Anterior cingulate cortex (tissue), 58 donors: ENCODE data around the gene LHCGR.
"Not testable (repeated sequence)": the region's sequence is repeated elsewhere in the genome, so short reads cannot be mapped to it uniquely, and the experiment has no call there.

Experiments used
- DNase-seq, 58 donors: peaks; one replicate each; lab custom pipeline; 2025; lab: John Stamatoyannopoulos, UW

Gene LHCGR

DNA sequence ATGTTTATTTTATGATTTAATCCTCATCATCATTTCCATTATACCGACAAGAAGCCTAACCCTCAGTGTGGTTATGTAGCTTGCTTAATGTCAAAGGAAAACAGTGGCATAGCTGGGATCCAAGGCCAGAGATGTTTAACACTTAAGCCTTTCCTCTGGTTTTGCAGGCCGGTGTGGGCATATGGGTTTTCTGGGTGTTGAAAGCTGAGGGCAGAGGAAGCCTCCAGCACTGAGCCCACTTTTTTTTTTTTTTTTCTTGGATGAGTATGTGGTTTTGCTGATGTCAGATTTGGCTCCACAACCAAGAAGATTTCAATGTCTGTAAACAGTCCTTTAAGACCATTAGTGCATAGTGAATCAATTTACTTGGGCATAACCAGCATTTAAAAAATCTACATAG lies 41.3 kb downstream of the LHCGR start:
- DNase-seq, result no peak

DNA sequence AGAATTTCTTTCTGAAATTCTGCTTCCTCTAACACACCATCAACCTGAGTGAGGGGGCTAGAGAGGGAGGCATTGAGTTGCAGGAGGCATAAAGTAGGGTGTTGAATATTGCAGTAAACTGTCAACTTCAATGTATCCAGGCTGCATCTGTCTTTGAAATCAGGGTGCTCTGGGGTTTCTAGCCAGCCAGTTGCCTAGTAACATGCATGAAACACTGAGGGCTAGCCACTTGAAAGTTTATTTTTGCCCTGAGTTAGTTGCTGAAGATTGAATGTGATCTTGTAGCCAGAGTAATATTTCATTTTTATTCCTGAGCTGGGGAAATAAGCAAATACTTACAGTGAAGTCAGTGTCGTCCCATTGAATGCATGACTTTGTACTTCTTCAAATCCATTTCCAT lies 41.9 kb downstream of the LHCGR start:
- DNase-seq, result peak in 2 of 58 donors; percentile 5 to 6

DNA sequence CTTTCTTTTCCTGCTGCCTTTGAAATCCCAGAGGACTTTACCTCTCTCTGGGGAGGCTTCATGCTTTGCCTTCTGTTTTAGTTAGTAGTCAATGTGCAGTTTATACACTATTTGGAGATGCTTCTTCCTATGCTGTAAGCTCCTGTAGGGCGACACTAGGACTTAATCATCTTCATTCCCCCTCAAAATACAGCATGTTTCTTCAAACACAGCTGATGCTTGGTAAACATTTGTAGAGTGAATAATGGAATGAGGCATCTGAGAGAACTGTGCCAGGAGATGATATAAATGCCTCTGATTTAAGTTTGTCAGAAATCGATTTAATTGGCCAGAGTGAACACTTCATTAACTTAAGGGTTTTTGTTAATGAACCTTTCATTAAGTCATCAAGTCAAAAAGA lies 43.4 kb downstream of the LHCGR start:
- DNase-seq, result no peak

DNA sequence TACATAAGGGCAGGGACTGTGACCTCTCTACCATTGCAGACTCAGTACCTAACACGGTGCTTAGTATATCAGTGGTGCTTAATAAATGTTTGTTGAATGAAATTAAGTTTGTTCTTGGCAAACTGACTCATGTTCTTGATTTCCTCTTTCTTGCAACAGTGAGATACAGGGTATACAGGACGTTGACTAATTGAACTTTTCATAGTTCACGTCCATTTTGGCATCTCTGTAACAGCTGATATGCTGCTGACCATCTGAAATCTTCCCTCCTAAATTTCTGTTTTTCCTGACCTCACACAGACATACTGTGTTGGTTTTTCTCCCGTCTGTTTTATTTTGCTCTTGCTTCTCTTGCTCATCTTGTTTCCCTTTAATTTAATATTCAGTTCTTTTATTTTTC lies 44.2 kb downstream of the LHCGR start:
- DNase-seq, result no peak

DNA sequence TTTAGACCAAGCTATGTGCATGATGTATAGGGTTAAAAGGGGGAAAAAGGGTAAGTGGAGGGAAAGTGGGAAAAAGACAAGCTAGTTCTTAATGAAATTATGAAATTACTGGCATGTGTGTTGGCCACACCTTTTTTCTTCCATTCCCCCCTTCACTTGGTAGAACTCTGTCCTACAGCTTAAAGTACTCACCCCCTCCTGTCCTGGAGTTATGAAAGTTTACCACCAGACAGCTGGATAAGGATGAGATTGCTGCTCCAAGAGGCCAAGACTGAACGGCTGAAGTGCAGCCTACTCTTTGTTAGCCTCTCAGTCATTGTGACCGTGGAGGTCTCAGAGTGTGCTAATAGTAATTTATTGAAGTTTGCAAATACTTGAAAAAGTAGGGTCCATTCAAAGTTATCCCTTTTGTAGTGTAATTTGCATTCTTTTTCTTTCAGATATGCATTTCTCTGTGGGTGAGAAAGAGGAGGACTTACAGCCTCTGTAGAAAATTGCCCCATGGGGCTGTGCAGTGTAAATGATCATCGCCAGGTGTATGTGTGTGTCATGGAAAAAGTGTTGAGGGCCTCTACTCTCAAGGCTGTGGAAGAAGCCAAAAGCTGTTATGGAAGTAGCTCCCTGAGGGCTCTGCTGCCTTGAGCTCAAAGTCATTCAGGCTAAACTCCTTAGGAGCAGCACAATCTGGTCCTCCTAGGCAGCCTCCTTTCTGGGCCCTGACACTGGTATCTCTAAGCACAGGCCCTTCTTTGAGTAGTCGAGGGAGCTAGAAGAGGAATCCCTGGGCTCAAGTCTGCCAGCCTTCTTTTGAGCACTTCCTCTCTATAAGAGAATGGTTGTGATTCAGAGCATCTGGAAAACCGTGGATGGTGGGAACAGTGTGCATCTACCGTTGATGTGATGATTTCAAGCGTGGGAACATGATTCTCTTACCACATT lies 46.2 kb downstream of the LHCGR start:
- DNase-seq, result no peak

DNA sequence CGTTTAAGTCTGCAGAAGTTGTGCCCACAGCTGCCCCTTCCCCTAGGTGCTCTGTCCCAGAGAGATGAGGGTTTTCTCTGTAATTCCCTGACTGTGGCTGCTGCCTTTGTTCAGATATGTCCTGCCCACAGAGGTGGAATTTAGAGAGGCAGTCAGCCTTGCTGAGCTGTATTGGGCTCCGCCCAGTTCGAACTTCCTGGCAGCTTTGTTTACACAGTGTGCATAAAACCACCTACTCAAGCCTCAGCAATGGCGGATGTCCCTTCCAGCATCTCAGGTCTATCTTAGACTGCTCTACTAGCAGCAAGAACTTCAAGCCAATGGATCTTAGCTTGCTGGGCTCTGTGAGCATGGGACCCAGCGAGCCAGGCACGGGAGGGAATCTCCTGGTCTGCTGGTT lies 48.1 kb downstream of the LHCGR start:
- no peak for DNase-seq

DNA sequence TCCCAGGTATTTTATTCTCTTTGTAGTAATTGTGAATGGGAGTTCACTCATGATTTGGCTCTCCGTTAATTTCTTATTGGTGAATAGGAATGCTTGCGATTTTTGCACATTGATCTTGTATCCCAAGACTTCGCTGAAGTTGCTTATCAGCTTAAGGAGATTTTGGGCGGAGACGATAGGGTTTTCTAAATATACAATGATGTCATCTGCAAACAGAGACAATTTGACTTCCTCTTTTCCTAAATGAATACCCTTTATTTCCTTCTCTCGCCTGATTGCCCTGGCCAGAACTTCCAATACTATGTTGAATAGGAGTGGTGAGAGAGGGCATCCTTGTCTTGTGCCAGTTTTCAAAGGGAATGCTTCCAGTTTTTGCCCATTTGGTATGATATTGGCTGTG lies 51.9 kb downstream of the LHCGR start:
- not testable (repeated sequence) for DNase-seq

DNA sequence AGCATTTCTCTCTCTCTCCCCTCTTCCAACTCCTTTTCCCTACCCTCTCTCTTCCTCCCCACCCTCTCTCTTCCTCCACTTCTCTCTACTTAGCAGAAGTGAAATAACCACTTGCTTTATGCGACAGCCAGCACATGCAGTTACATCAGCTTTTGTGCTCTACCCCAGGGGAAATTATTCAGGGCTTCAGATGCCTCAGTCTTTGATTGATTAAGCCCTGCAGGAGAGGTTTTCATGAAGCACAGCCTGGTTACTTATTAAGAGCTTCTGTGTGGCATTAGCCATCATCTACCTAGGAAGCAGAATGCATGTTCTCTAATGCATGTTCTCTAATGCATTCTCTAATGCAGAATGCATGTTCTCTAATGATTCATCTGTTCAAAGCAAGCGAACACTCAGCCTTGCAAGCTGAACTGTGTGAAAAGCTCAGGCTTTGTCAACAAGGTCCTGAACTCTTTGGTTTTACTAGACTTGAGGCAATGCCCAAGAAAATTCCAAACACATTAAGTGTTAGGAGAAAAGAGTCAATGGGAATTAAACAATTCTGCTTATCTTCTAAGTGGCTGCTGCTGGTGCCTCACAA lies 56.1 kb downstream of the LHCGR start:
- DNase-seq, result no peak

DNA sequence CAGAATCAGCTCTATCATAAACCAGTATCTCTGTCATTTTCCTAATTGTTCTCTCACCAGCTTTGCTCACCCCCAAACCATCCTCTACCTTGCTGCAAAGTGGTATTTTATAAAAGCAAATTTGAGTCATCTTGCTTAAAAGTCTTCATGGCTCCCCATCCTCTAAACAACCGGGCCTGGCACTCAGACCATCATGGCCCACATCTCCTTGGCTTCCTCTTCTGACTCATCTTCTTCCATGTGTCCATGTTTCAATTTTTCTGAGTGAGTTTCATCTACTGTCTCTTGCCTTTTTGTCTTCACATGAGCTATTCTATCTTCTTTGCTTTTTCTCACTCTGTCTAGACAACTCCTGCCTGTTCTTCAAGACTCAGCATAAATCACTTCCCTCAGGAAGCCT lies 58.6 kb downstream of the LHCGR start:
- no peak for DNase-seq

DNA sequence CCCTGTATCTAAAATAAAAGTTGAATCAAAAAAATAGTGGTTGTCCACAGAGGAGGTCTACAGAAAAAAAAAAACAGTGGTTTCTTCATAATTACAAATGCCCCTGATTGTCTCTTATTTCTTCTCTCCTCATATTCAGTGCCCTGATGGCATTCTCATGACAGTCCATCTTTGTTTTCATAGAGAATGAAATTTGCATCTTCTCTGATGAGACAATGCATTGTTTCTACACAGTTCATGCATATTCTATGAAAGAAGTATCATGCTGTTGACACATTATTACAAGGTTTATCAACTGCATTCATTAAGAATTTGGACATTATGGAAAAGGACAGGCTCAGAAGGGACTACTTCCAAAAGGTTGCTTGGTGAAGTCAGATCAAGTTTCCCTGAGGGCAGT lies 59.5 kb downstream of the LHCGR start:
- peak in 1 of 58 donors; percentile 60 for DNase-seq

DNA sequence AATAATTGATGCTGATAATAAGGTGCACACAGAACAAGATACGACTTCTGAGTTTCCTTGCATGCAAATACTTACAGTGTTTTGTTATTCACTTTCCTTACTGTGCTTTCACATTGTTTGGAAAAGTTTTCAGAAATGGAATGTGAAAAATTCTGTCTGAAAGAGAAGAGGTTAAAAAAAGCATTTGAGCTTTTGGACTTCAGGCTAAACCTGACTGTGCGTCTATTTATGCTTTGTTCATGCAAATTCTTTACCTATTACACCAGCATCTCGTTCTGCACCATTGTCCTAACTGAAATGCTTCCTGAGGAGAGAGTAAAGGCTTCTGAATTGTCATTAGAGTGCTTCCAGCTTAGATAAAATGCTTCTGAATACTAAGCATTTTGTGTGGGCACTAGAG lies 61.4 kb downstream of the LHCGR start:
- no peak for DNase-seq

DNA sequence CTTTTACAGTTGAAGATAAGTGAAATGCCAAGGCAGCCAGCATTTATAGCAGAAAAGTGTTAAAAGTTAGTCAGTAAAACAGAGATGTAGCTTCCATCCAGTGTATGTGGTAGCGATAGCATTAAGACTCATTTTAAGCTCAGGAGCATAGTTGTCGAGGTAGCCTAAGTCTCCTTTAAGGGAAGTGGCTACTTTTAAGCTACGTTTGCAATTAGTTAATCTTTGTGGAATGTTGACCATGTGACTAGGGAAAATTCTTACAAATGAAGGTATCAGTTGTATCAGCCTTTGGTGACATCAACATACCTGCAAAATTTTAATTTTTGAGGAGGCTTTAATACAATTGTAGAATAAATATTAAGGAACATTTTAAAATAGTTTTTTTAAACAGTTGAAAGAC lies 61.9 kb downstream of the LHCGR start:
- DNase-seq, result no peak

DNA sequence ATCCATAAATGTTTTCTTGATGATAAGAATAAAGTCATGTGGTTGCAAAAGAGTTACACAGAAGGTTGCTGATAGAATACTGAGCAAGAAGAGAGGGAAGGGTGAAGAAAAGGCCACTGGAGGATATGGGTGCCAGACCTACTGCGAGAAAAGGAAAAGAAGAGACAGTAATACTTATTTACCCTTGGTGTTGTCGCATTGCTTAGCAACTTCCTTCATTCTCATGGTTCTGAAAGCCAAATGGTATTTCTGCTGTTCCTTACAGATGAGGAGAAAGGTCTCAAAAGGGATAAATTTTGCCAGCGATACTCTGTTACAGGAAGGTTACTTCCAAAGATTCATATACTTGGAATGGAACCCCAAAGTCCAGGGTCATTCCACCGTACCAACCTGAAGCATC lies 62.5 kb downstream of the LHCGR start:
- no peak for DNase-seq

DNA sequence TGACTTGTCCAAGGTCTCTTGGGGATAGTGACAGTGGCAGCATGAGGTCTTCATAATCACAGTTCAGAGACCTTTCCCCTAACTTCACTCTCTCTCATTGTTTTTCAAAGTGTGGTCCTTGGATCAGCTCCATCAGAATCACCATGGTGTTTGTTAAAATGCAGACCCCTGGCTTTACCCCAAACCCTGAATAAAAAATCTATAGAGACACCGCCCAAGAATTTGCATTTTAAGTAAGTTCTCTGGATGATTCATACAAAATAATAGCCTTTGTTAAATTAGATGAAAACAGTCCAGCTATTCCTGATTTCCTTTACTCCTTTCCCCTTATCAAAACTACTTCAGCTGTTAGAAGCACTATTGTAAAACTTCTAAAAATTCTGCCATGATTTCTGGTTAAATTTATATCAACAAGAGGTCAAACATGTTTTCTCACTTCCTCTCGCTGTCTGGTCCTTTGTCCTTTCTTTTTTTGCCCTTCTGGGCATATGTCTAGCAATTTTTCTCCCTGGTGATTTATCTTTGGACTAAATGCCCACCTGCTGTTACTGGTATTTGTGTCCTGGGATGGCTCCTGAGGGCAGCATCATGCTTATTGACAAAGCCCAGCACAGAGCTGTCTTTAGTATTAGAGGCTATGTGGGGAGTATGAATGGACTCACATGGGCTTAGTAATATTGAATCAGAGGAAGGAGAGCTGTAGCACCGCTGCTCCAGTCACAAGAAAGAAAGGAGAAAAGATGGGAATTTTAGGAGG lies 63.4 kb downstream of the LHCGR start:
- no peak for DNase-seq

DNA sequence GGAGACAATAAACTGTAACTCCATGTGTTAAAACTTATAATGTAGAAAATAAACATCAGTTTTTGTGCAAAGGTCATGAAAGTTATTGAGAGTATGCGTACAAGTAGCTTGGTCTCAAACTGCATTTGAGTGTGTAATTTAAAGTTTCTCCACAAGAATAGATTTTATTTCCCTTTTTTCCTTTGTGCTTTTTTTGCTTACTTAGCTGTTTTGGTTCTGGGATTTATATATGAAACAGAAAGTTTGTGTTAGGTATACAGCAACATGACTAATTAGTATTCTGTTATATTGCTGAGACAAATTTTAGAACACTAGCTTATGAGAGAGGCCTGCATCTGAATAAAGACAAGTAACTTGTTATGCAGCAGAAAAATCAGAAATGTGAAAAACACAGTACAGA lies 70.4 kb downstream of the LHCGR start:
- DNase-seq, result no peak

DNA sequence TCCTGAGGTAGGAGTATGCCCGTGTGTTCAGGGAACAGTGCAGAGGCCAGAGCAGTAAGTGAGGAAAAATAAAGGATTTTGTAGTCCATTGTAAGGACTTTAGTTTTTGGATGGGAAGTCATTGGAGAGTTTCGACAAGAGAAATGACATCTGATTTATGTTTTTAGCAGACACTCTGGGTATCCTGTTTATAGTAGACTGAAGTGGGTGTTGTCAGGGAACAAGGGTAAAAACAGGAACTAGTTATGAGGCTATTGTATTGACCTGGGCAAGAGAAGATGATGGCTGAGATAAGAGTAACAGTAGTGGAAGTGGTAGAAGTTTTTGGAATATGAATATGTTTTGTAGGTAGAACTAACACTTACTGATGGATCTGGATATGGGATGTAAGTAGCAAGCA lies 78.1 kb downstream of the LHCGR start:
- no peak for DNase-seq

DNA sequence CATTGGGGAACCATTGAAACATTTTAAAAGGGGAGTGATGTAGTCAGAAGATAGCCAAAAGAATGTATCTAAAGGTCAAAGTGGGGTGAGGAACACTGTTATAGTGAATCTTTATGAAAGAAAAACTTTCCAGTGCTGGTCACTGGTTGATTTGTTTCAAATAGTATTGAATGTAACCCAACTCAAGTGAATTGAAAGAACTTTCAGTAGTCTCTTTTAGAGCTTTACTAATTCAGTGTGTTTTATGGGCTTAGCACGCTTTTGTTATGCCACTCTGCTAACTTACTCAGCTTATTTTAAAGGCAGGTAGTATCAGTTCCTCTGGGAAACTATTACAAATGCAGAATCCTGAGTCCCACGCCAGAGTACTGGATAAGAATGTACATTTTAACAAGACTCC lies 80.6 kb downstream of the LHCGR start:
- no peak for DNase-seq

DNA sequence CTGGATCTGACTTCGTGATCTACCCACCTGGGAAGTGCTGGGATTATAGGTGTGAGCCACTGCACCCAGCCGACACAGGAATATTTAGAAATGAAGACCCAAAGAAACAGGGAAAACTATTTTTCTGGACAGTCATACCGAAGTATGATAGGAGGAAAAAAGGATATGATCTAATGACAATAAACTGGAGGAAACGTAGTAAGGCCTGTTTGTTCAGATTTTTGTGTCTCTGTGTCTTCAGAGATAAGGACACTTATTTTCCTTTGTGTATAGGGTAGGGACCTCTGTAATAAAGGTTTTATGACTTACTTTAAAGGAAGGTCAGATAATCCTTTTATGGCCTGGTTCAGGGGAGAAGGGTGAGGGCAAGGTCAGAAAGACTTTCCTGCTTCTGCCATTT lies 81.9 kb downstream of the LHCGR start:
- DNase-seq, result no peak

DNA sequence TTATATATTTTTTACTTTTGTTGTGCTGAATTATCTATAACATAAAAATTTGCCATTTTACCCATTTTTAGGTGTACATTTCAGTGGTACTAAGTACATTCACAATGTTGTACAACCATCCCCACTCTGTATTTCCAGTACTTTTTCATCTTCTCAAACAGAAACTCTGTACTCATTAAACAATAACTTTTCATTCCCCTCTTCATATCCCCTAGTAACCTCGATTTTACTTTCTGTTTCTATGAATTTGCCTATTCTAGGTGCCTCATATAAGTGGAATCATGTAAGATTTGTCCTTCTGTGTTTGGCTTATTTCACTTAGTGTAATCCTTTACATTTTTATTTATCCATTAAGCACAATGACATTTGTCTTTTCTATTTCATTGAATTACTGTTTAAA lies 86.5 kb downstream of the LHCGR start:
- DNase-seq, result no peak

DNA sequence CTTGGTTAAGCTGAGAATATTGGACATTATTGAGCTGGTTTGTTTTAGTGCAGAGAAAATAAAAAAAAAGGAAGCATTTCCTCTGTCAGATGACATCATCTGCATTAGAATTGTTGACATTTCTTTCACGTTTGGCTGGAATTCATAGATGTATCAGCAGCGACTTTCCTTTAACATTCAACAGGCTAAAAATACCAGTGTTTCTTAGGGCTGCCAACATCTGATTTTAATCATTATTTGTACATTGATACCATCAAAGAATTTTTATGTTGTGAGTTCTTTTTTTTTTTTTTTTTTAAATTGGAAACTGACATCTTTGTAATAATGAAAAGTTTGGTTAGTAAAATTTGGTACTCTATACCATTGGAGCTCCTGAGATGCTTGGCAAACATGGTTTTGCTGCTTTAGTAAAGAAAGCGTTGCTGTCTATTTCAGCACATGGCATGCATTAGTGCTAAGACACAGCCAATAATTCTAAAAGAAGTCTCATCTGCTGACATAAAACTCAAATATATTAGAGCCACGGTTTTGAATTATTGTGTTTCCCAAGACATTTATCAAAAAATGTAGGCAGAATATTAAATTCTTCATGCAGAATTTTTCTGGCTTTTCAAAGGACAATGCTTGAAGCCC lies 104.2 kb downstream of the LHCGR start:
- no peak for DNase-seq

DNA sequence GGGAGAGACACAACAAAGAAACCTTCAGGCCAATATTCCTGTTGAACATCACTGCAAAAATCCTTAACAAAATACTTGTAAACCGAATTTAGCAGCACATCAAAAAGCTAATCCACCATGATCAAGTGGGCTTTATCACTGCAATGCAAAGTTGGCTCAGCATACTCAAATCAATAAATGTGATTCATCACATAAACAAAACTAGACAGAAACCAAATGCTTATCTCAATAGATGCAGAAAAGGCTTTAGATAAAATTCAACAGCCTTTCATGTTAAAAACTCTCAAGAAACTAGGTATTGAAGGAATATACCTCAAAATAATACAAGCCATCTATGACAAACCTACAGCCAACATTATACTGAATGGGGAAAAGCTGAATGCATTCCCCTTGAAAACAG lies 117.3 kb downstream of the LHCGR start:
- DNase-seq, result no peak
